Non-pigmented ciliary epithelial cell (primary cell): ENCODE data around the gene LRFN5.
A peak's percentile ranks its signal among the peaks of the same experiment; 100 is the strongest.
"Not testable (repeated sequence)": the region's sequence is repeated elsewhere in the genome, so short reads cannot be mapped to it uniquely, and the experiment has no call there.

Experiments
- DNase-seq: peaks from one replicate; pipeline ENCODE4 v3.0.0-alpha.2; 2010; ENCODE audit warnings: low read depth

LRFN5 gene

GRCh38 chr14:41606532-41607303 lies at the start of gene LRFN5:
TSS of gene LRFN5 (plus strand) at chr14:41606876.
- no peak for DNase-seq

- no peak for DNase-seq
Observed at GRCh38 chr14:41558490-41558889, 48.2 kb upstream of the LRFN5 start.

DNA sequence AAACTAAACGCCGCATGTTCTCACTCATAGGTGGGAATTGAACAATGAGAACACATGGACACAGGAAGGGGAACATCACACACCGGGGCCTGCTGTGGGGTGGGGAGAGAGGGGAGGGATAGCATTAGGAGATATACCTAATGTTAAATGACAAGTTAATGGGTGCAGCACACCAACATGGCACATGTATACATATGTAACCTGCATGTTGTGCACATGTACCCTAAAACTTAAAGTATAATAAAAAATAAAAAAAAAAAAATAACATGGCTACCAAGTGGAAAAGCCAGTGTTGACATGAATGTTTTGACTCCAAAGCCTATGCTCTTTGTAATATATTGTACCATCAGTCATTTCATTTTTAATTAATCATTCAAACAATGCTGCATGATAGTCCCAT lies 39.8 kb upstream of the LRFN5 start:
- DNase-seq, result not testable (repeated sequence)

GRCh38 chr14:41568979-41569378 lies 37.7 kb upstream of the LRFN5 start:
- DNase-seq, result no peak

DNA sequence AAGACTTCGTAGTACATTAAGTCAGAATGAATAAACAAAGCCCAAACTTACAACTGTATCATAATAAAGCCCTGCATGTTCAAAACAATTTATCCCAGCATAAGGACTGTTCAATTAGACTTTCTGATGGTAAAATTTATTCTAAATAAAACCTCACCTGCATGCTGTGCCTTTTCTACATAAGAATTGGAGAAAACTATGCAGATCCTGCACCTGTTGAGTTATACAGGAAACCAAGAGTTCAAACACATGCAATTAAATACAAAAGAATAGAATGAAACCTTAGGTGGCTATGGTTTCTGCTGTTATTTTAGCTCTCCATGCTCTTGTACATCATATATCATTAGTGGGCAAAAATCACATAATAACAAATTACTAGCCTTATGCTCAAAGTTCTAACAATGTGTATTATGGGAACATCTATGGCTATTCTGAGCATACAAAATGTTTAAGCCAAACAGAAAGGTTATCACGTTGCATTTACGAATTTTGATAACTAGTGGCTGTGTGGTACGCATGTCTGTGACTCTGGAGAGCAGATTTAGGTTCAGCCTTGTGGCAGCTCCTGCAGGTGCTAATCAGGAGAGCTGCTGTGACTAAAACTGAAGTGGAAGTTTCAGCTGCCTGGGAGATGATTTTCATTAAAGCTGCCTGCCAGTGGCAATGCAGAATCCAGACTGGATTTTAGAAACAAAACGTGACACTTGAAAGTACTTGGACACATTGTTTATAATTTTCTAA lies 36.1 kb upstream of the LRFN5 start:
- no peak for DNase-seq

- no peak for DNase-seq
Observed at GRCh38 chr14:41586237-41586636, 20.4 kb upstream of the LRFN5 start.

GRCh38 chr14:41597647-41598046 lies 9.0 kb upstream of the LRFN5 start:
- no peak for DNase-seq

GRCh38 chr14:41599805-41600385 lies 6.8 kb upstream of the LRFN5 start:
- not testable (repeated sequence) for DNase-seq

DNA sequence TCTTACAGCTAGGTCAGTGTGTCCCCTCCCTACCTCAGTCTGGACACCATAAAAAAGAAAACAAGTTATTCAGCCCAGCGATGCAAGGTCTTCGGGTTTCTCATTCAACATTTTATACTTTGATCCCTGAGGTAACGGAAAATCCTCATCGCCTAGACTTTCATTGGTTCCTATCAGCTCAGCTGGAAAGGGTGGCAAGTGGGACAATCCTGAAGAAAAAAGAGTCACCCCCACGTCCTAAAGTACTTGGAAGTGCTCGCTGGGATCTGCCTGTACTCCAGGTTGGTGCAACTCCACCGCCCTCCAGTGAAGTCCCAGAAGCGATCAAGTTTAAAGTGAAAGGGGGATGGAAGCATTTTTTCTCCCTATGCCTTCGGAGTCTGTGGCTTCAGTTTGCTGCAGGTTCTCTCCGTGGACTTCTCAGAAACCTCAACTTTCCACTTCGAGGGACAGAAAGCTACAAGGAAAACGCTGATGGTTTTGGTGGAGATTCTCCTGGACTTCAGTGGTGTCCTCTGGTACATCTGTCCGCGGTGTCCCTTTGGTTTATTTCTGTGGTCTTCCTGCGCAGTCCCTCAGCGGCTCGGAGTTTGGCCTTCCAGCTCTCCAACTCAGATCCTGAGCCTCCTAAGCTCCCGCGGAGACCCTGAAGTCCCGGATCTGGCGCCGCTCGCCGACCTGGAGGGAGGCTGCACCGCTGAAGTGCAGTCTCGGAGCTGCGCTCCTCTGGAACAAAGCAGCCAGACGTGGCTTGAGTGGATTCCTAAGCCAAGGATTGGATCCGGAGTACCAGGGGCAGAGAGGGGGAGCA lies 1.8 kb upstream of the LRFN5 start:
- peak; percentile 65 for DNase-seq

DNA sequence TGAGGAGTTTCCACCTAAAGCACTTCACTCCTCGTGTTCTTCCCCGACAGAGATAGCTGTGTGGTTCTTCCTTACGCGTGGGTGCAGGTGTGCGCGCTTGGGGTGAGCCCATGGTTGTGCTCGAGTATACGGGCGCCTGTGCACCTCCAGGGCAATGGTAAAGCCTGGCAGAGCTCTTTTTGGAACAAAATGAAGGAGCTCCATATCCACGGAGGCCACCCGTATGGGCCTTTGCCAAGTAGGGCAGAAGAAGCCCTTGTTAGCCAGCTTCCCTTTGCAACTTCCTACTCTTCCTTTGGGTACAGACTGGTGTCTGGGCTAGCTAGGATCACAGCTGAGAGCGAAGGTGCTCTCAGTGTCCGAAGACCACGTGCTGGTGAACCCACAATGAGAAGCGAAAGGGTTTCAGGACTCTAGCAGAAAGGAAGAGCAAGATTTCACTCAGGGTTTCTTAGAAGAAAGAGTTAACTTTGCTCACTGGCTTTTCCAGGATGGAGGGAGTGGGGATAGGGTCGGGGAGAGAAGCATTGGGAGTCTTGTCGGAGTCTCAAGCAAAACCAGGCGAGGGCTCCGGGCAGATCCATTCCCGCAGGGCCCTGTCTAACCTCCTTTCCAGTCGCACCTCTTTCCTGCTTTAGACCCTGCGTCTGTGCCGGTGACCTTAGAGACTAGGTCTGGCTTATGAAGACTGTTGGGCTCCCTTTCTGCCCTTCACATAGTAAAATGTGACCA lies 960 bp upstream of the LRFN5 start:
- no peak for DNase-seq

DNA sequence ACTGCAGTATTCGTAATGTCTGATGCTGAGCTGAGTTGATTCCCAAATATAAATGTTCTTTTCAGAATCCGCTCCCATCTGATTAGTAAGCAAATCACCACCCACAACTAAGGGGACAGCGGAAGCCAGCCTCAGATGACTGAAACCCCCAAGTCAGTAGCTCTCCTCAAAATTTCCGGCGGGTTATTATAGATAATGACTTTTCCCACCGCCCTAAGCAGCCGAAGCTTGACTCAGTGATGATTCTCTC lies 469 bp upstream of the LRFN5 start:
- no peak for DNase-seq

- DNase-seq, result no peak
Observed at GRCh38 chr14:41607304-41607775, 664 bp downstream of the LRFN5 start.

GRCh38 chr14:41607966-41608663 lies 1.4 kb downstream of the LRFN5 start:
- no peak for DNase-seq

DNA sequence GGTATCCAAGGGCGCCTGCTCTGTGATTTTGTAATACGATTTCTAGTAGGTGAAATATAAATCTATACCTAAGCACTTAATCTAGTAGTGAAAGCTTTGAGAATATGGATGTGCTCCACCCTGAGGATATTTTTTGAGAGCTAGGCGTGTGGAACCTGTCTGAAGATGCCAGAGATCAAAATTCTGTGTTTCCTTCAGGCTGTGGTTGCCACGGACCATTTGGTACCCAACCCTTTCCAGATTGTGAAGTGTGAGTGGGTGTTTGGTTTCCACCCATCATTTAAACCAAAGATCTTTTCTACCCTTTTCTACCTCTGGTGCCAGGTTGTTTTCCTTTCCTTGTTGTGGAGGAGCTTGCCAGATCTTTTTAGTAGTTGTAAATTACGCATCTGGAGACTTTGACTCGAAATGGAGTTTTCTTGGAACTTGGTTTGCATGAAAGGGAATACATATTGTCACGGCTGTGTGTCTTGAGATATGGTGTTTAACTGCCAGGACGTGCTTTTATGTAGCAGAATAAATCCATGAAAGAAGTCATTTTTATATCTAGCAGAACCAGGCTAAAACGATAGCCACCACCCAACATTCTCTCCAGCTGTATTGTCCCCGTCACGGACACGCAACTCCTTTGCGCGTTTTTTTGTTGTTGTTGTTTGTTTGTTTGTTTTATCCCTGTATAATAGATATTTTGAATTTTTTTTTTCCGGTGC lies 2.2 kb downstream of the LRFN5 start:
- DNase-seq, result no peak

DNA sequence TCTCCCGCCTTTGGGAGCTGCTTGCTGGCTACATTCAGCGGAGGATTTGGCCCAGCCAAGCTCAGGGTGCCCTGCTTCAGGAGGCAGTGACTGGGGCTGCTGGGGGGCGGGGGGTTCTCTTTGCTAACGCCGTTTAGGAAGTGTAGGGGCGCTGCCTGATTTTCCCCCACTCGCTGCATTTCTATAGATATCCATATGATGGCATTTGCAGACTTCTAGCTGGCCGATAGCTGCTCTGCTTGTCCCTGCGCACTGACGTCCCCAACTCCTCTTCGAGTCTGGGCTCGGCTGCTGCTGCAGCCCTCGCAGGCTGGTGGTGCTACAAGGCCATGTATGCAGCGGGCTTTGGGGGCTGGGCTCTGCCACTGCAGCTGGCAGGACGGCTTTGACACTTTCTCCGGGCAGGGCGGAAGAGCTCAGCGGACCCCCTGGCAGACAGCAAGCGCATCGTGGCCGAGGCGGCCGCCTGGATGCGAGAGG lies 3.1 kb downstream of the LRFN5 start:
- DNase-seq, result no peak

DNA sequence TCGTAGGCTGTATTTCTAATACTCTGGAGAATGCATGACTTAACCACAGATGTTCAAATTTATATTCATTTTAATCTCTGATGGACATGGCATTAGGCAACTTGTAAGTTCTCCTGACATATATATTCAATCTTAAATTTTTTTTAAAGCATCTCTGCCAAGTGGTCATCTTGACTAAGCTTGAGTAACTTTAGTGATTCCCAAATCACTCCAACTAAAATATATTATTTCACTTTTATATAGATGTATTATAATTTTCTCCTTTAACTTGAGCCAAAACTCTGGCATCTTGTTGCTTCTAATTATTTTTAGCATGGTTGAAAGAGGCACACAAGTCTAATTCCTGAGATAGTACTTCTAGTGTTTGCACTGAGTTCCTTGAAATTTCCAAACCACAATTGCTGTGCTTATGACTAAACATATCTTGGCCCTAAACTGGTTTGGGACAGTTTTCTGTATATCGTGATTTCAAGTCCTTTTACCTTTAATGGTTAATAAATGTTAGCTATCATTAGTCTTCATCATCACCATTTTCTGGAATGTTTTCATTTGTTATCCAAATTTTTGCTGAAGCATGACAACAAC lies 8.4 kb downstream of the LRFN5 start:
- DNase-seq, result no peak

- DNase-seq, result no peak
Observed at GRCh38 chr14:41623736-41624135, 17.1 kb downstream of the LRFN5 start.

- DNase-seq, result no peak
Observed at GRCh38 chr14:41629876-41630275, 23.2 kb downstream of the LRFN5 start.

DNA sequence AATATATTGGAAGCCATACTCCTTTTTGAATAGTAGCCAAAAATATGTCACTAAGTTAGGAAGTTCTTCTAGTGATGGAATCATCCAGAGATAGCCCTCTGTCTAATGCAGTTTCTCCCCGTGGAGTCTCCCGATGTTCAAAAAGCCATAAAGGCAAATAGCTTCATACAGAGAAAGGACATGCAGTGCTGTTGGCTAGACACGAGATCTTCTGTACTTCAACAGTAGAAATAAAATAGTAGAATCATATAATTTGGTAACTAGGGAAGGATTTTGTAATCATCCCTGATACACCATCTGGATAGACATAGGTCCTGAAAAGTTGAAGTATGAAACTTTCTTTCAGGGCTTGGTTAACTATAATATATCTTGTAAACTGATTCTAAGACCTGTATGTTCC lies 27.6 kb downstream of the LRFN5 start:
- no peak for DNase-seq
